Measurements from ENCODE around the gene FAM222A.

Gene FAM222A

GRCh38 chr12:109729371-109729781 lies 15.8 kb downstream of the FAM222A start:
- TF ChIP-seq ESRRG (CRISPR knock-in tag; IDR thresholded peaks at IDR 0.05), result no peak
- no peak for TF ChIP-seq ZNF8 (CRISPR knock-in tag; IDR thresholded peaks at IDR 0.05)
- no peak for TF ChIP-seq BACH2 (CRISPR knock-in tag; IDR thresholded peaks at IDR 0.05; ENCODE audit: borderline replicate concordance)
- no peak for TF ChIP-seq OSR1 (CRISPR knock-in tag; IDR thresholded peaks at IDR 0.05)
- TF ChIP-seq TCF4 (CRISPR knock-in tag; IDR thresholded peaks at IDR 0.05; ENCODE audit: borderline replicate concordance), result no peak
- TF ChIP-seq ZNF565 (CRISPR knock-in tag; conservative IDR thresholded peaks at IDR 0.05; ENCODE audit: low read depth), result no peak
- no peak for TF ChIP-seq ARNTL (CRISPR knock-in tag; IDR thresholded peaks at IDR 0.05; ENCODE audit: borderline replicate concordance, low read depth)
- no peak for TF ChIP-seq ZFP30 (CRISPR knock-in tag; IDR thresholded peaks at IDR 0.05)
- TF ChIP-seq RARB (CRISPR knock-in tag; IDR thresholded peaks at IDR 0.05), result no peak
- TF ChIP-seq CSDC2 (CRISPR knock-in tag; IDR thresholded peaks at IDR 0.05), result no peak
- ATAC-seq, result no peak

DNA sequence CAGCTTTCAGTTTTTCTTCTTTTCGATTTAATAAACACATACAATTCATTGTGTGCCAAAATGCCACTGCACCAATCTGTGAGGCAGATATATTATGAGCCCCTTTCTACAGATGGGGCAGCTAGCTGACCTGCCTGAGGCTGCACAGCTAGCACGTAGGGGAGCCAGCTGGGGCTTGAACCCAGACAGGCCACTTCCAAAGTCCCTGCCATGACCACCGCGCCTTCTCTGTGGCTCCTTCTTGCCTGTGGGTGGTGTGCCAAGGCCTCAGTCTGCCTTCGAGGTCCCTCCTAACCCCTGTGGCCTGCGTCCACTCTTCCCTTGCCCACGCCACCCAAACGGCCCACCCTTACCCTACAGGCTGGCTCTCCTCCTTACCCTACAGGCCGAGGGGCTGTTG lies 16.2 kb downstream of the FAM222A start:
- ATAC-seq, result no peak
- TF ChIP-seq, protein P1, sequence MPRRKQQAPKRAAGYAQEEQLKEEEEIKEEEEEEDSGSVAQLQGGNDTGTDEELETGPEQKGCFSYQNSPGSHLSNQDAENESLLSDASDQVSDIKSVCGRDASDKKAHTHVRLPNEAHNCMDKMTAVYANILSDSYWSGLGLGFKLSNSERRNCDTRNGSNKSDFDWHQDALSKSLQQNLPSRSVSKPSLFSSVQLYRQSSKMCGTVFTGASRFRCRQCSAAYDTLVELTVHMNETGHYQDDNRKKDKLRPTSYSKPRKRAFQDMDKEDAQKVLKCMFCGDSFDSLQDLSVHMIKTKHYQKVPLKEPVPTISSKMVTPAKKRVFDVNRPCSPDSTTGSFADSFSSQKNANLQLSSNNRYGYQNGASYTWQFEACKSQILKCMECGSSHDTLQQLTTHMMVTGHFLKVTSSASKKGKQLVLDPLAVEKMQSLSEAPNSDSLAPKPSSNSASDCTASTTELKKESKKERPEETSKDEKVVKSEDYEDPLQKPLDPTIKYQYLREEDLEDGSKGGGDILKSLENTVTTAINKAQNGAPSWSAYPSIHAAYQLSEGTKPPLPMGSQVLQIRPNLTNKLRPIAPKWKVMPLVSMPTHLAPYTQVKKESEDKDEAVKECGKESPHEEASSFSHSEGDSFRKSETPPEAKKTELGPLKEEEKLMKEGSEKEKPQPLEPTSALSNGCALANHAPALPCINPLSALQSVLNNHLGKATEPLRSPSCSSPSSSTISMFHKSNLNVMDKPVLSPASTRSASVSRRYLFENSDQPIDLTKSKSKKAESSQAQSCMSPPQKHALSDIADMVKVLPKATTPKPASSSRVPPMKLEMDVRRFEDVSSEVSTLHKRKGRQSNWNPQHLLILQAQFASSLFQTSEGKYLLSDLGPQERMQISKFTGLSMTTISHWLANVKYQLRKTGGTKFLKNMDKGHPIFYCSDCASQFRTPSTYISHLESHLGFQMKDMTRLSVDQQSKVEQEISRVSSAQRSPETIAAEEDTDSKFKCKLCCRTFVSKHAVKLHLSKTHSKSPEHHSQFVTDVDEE (CRISPR knock-in tag; IDR thresholded peaks at IDR 0.05), result no peak
- TF ChIP-seq ZNF8 (CRISPR knock-in tag; IDR thresholded peaks at IDR 0.05), result no peak
- TF ChIP-seq ZC3H10 (CRISPR knock-in tag; IDR thresholded peaks at IDR 0.05), result no peak
- no peak for TF ChIP-seq CREB5 (CRISPR knock-in tag; IDR thresholded peaks at IDR 0.05; ENCODE audit: low read depth)
- no peak for TF ChIP-seq ZNF70 (CRISPR knock-in tag; IDR thresholded peaks at IDR 0.05)
- TF ChIP-seq PPARA (CRISPR knock-in tag; IDR thresholded peaks at IDR 0.05; ENCODE audit: borderline replicate concordance), result no peak
- no peak for TF ChIP-seq GLIS3 (CRISPR knock-in tag; IDR thresholded peaks at IDR 0.05)
- no peak for TF ChIP-seq ISL1 (CRISPR knock-in tag; IDR thresholded peaks at IDR 0.05)
- TF ChIP-seq TOX (CRISPR knock-in tag; IDR thresholded peaks at IDR 0.05; ENCODE audit: borderline replicate concordance), result no peak
- TF ChIP-seq ZFP3 (CRISPR knock-in tag; IDR thresholded peaks at IDR 0.05), result no peak
- TF ChIP-seq, protein P2, sequence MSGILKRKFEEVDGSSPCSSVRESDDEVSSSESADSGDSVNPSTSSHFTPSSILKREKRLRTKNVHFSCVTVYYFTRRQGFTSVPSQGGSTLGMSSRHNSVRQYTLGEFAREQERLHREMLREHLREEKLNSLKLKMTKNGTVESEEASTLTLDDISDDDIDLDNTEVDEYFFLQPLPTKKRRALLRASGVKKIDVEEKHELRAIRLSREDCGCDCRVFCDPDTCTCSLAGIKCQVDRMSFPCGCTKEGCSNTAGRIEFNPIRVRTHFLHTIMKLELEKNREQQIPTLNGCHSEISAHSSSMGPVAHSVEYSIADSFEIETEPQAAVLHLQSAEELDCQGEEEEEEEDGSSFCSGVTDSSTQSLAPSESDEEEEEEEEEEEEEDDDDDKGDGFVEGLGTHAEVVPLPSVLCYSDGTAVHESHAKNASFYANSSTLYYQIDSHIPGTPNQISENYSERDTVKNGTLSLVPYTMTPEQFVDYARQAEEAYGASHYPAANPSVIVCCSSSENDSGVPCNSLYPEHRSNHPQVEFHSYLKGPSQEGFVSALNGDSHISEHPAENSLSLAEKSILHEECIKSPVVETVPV (CRISPR knock-in tag; IDR thresholded peaks at IDR 0.05), result no peak
- TF ChIP-seq POU6F1 (CRISPR knock-in tag; IDR thresholded peaks at IDR 0.05; ENCODE audit: borderline replicate concordance, low read depth), result no peak
- TF ChIP-seq ARNTL (CRISPR knock-in tag; IDR thresholded peaks at IDR 0.05; ENCODE audit: borderline replicate concordance, low read depth), result no peak
- no peak for TF ChIP-seq SNAI2 (CRISPR knock-in tag; IDR thresholded peaks at IDR 0.05)
- TF ChIP-seq BACH2 (CRISPR knock-in tag; IDR thresholded peaks at IDR 0.05; ENCODE audit: borderline replicate concordance), result no peak
- TF ChIP-seq ZFP30 (CRISPR knock-in tag; IDR thresholded peaks at IDR 0.05), result no peak

- TF ChIP-seq, protein P1 (CRISPR knock-in tag; IDR thresholded peaks at IDR 0.05), result no peak
- TF ChIP-seq CREB5 (CRISPR knock-in tag; IDR thresholded peaks at IDR 0.05; ENCODE audit: low read depth) (no peak), CSDC2 (CRISPR knock-in tag; IDR thresholded peaks at IDR 0.05) (no peak), SNAI2 (CRISPR knock-in tag; IDR thresholded peaks at IDR 0.05) (no peak), RARB (CRISPR knock-in tag; IDR thresholded peaks at IDR 0.05) (no peak), GLIS3 (CRISPR knock-in tag; IDR thresholded peaks at IDR 0.05) (no peak), ESRRG (CRISPR knock-in tag; IDR thresholded peaks at IDR 0.05) (no peak)
- no peak for ATAC-seq
These were observed 16.9 kb downstream of the FAM222A start for GRCh38 chr12:109730306-109731145.

Measured in SK-N-SH treated with all-trans-retinoic acid at 6 μM for 48 hours (cell line).